ENCODE measurements around the gene ERVMER34-1.

ERVMER34-1 gene

DNA sequence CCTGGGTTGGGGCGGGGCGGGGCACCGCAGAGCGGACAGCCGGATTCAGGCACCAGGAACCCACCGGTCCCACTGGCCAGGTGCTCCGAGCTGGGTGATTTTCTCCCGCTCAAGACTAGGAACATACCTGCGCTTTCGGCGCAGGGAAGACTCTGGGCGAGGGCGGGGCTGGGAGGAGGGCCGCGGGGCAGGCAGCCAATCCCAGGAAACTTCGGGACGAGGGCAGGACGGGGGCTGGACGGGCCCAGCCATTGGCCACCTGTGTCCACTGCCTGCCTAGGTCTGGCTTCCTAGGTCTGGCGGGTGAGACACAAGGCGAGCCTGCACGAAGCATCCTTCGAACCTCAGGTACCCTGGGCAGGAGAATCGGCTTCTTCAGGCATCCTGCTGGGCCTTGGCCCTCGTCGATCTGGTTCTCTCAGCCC lies 274 bp upstream of the ERVMER34-1 start:
- Histone ChIP-seq H2BK12ac (ENCODE audit: low read length in 2 of 2) (peak overlapping the region in 1 of 2 experiments; percentile 18), H3K9me3 (ENCODE audit: control insufficient read depth, low read length) (no peaks in the 10 kb centered on the region), H3K9ac (ENCODE audit: low read length) (no peak overlapping the region), H3K4me1 (ENCODE audit: control insufficient read depth, insufficient read depth, low read depth, low read length) (peaks cover 12% of the 10 kb centered on the region), H3K27me3 (ENCODE audit: control insufficient read depth in 1 of 2, insufficient read depth in 1 of 2, low read length in 2 of 2) (peaks cover 0 to 59% of the 10 kb centered on the region in 2 experiments), H3K4ac (ENCODE audit: low read depth in 1 of 2, low read length in 2 of 2) (no peak overlapping the region), H2AFZ (ENCODE audit: low read depth, low read length) (peak overlapping the region; percentile 42), H3K27ac (ENCODE audit: low read length, poor library complexity, severe bottlenecking) (no peak overlapping the region), H4K8ac (ENCODE audit: low read length) (no peak overlapping the region), H2BK120ac (ENCODE audit: low read depth, low read length) (no peak overlapping the region), H2AK5ac (ENCODE audit: low read length, severe bottlenecking) (no peak overlapping the region), H2BK5ac (ENCODE audit: low read depth, low read length, poor library complexity, severe bottlenecking) (no peak overlapping the region), H3K36me3 (ENCODE audit: control insufficient read depth in 1 of 2, insufficient read depth in 2 of 2, low read depth in 1 of 2, low read length in 2 of 2) (peaks cover 0 to 3% of the 10 kb centered on the region in 2 experiments), H4K91ac (ENCODE audit: low read length) (no peak overlapping the region), H2BK15ac (ENCODE audit: low read depth, poor library complexity, severe bottlenecking) (no peak overlapping the region), H3K18ac (ENCODE audit: low read depth in 1 of 2, low read length in 2 of 2) (no peak overlapping the region), H3K4me3 (ENCODE audit: insufficient read depth in 1 of 2, low read depth in 1 of 2, low read length in 2 of 2) (peak overlapping the region; percentile 50 to 76), H3K4me2 (ENCODE audit: low read length, poor library complexity, severe bottlenecking) (peak overlapping the region; percentile 91), H3K14ac (ENCODE audit: low read length in 2 of 2) (no peak overlapping the region), H3K79me1 (replicated peaks; ENCODE audit: low read length, poor library complexity, severe bottlenecking) (no peaks in the 10 kb centered on the region), H3K23ac (ENCODE audit: low read length in 2 of 2) (no peak overlapping the region)
- peak; percentile 36 for DNase-seq
- WGBS: 30% methylated on average over 26 of the region's 26 CpGs

DNA sequence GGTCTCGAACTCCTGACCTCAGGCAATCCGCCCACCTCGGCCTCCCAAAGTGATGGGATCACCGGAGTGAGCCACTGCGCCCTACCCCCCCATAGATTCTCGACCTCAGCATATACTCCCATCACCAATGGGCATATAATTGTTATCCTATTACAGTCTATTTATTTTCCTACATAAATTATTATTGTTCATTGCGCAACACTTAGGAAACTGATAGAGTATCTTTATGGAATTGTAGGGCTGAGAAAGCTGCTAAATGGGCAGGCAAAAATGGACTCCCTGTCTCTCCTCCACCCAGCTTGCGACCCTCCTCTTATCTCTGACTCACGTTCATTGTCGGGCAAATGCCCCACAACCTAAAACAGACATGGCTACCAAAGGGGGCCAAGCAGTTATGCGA lies 1.0 kb downstream of the ERVMER34-1 start:
- peaks cover 0 to 56% of the 10 kb centered on the region in 2 experiments for H3K27me3 ChIP-seq (ENCODE audit: control insufficient read depth in 1 of 2, insufficient read depth in 1 of 2, low read length in 2 of 2)
- H3K4ac ChIP-seq (ENCODE audit: low read depth in 1 of 2, low read length in 2 of 2): no peak overlapping the region
- no peak overlapping the region for H3K18ac ChIP-seq (ENCODE audit: low read depth in 1 of 2, low read length in 2 of 2)
- no peaks in the 10 kb centered on the region for H3K79me1 ChIP-seq (replicated peaks; ENCODE audit: low read length, poor library complexity, severe bottlenecking)
- no peaks in the 10 kb centered on the region for H3K9me3 ChIP-seq (ENCODE audit: control insufficient read depth, low read length)
- no peak overlapping the region for H2AK5ac ChIP-seq (ENCODE audit: low read length, severe bottlenecking)
- H3K23ac ChIP-seq (ENCODE audit: low read length in 2 of 2): no peak overlapping the region
- no peak overlapping the region for H3K9ac ChIP-seq (ENCODE audit: low read length)
- no peak overlapping the region for H3K14ac ChIP-seq (ENCODE audit: low read length in 2 of 2)
- no peak overlapping the region for H3K4me2 ChIP-seq (ENCODE audit: low read length, poor library complexity, severe bottlenecking)
- H2BK5ac ChIP-seq (ENCODE audit: low read depth, low read length, poor library complexity, severe bottlenecking): no peak overlapping the region
- H4K91ac ChIP-seq (ENCODE audit: low read length): no peak overlapping the region
- H2BK12ac ChIP-seq (ENCODE audit: low read length in 2 of 2): no peak overlapping the region
- WGBS: 98% methylated on average over 9 of the region's 11 CpGs
- H4K8ac ChIP-seq (ENCODE audit: low read length): no peak overlapping the region
- no peak overlapping the region for H2AFZ ChIP-seq (ENCODE audit: low read depth, low read length)
- no peak for DNase-seq
- no peak overlapping the region for H3K27ac ChIP-seq (ENCODE audit: low read length, poor library complexity, severe bottlenecking)
- H3K4me1 ChIP-seq (ENCODE audit: control insufficient read depth, insufficient read depth, low read depth, low read length): peaks cover 12% of the 10 kb centered on the region
- no peak overlapping the region for H2BK15ac ChIP-seq (ENCODE audit: low read depth, poor library complexity, severe bottlenecking)
- H3K36me3 ChIP-seq (ENCODE audit: control insufficient read depth in 1 of 2, insufficient read depth in 2 of 2, low read depth in 1 of 2, low read length in 2 of 2): peaks cover 0 to 3% of the 10 kb centered on the region in 2 experiments
- no peak overlapping the region for H2BK120ac ChIP-seq (ENCODE audit: low read depth, low read length)
- H3K4me3 ChIP-seq (ENCODE audit: insufficient read depth in 1 of 2, low read depth in 1 of 2, low read length in 2 of 2): no peak overlapping the region

- peak overlapping the region; percentile 61 for H4K91ac ChIP-seq (ENCODE audit: low read length)
- H3K4me1 ChIP-seq (ENCODE audit: control insufficient read depth, insufficient read depth, low read depth, low read length): peaks cover 12% of the 10 kb centered on the region
- no peak overlapping the region for H3K23ac ChIP-seq (ENCODE audit: low read length in 2 of 2)
- H3K27me3 ChIP-seq (ENCODE audit: control insufficient read depth in 1 of 2, insufficient read depth in 1 of 2, low read length in 2 of 2): peaks cover 0 to 57% of the 10 kb centered on the region in 2 experiments
- no peak overlapping the region for H4K8ac ChIP-seq (ENCODE audit: low read length)
- H2BK12ac ChIP-seq (ENCODE audit: low read length in 2 of 2): no peak overlapping the region
- H2BK15ac ChIP-seq (ENCODE audit: low read depth, poor library complexity, severe bottlenecking): no peak overlapping the region
- H3K79me1 ChIP-seq (replicated peaks; ENCODE audit: low read length, poor library complexity, severe bottlenecking): no peaks in the 10 kb centered on the region
- no peak overlapping the region for H3K9ac ChIP-seq (ENCODE audit: low read length)
- H3K4ac ChIP-seq (ENCODE audit: low read depth in 1 of 2, low read length in 2 of 2): no peak overlapping the region
- no peak overlapping the region for H3K14ac ChIP-seq (ENCODE audit: low read length in 2 of 2)
- H3K4me3 ChIP-seq (ENCODE audit: insufficient read depth in 1 of 2, low read depth in 1 of 2, low read length in 2 of 2): no peak overlapping the region
- no peak overlapping the region for H3K4me2 ChIP-seq (ENCODE audit: low read length, poor library complexity, severe bottlenecking)
- DNase-seq: no peak
- no peak overlapping the region for H3K18ac ChIP-seq (ENCODE audit: low read depth in 1 of 2, low read length in 2 of 2)
- WGBS: 96% methylated on average over 5 of the region's 6 CpGs
- H2BK5ac ChIP-seq (ENCODE audit: low read depth, low read length, poor library complexity, severe bottlenecking): no peak overlapping the region
- no peak overlapping the region for H2AFZ ChIP-seq (ENCODE audit: low read depth, low read length)
- no peak overlapping the region for H2BK120ac ChIP-seq (ENCODE audit: low read depth, low read length)
- H3K9me3 ChIP-seq (ENCODE audit: control insufficient read depth, low read length): no peaks in the 10 kb centered on the region
- peaks cover 0 to 3% of the 10 kb centered on the region in 2 experiments for H3K36me3 ChIP-seq (ENCODE audit: control insufficient read depth in 1 of 2, insufficient read depth in 2 of 2, low read depth in 1 of 2, low read length in 2 of 2)
- no peak overlapping the region for H2AK5ac ChIP-seq (ENCODE audit: low read length, severe bottlenecking)
- H3K27ac ChIP-seq (ENCODE audit: low read length, poor library complexity, severe bottlenecking): no peak overlapping the region
These were observed 2.8 kb downstream of the ERVMER34-1 start for GRCh38 chr4:52748432-52748831.

DNA sequence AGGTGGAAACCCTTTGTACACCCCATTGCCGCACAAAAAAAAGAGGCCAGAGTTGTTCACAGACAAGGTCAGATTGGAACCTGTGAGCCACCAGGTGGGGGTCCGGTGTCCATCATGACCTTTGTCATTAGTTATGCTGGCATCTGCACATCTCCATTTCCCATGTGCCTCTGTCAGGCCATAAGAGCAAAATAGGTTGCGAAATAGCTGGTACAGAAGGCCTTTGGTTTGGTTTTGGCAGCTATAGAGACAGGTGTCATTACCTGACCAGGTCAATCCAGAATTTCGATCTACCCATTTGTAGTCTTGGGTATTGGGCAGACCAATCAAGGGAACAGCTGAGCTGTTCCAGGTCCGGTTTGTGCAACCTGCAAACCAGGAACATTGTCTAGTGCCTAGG lies 6.6 kb downstream of the ERVMER34-1 start:
- Histone ChIP-seq H3K36me3 (ENCODE audit: control insufficient read depth in 1 of 2, insufficient read depth in 2 of 2, low read depth in 1 of 2, low read length in 2 of 2) (no peaks in the 10 kb centered on the region), H3K9me3 (ENCODE audit: control insufficient read depth, low read length) (no peaks in the 10 kb centered on the region), H2BK12ac (ENCODE audit: low read length in 2 of 2) (no peak overlapping the region), H2BK15ac (ENCODE audit: low read depth, poor library complexity, severe bottlenecking) (no peak overlapping the region), H4K91ac (ENCODE audit: low read length) (no peak overlapping the region), H3K27ac (ENCODE audit: low read length, poor library complexity, severe bottlenecking) (no peak overlapping the region), H2AFZ (ENCODE audit: low read depth, low read length) (no peak overlapping the region), H3K27me3 (ENCODE audit: control insufficient read depth in 1 of 2, insufficient read depth in 1 of 2, low read length in 2 of 2) (peaks cover 0 to 19% of the 10 kb centered on the region in 2 experiments), H3K4ac (ENCODE audit: low read depth in 1 of 2, low read length in 2 of 2) (no peak overlapping the region), H3K4me1 (ENCODE audit: control insufficient read depth, insufficient read depth, low read depth, low read length) (no peaks in the 10 kb centered on the region), H3K9ac (ENCODE audit: low read length) (no peak overlapping the region), H4K8ac (ENCODE audit: low read length) (no peak overlapping the region), H3K18ac (ENCODE audit: low read depth in 1 of 2, low read length in 2 of 2) (no peak overlapping the region), H2AK5ac (ENCODE audit: low read length, severe bottlenecking) (no peak overlapping the region), H3K14ac (ENCODE audit: low read length in 2 of 2) (no peak overlapping the region), H2BK120ac (ENCODE audit: low read depth, low read length) (no peak overlapping the region), H3K4me3 (ENCODE audit: insufficient read depth in 1 of 2, low read depth in 1 of 2, low read length in 2 of 2) (no peak overlapping the region), H2BK5ac (ENCODE audit: low read depth, low read length, poor library complexity, severe bottlenecking) (no peak overlapping the region), H3K79me1 (replicated peaks; ENCODE audit: low read length, poor library complexity, severe bottlenecking) (no peaks in the 10 kb centered on the region), H3K23ac (ENCODE audit: low read length in 2 of 2) (no peak overlapping the region), H3K4me2 (ENCODE audit: low read length, poor library complexity, severe bottlenecking) (no peak overlapping the region)
- DNase-seq: no peak
- 93% methylated on average over 5 of the region's 5 CpGs for WGBS

Data from mesenchymal stem cell (in vitro differentiated cells and primary cell).